Retinal pigment epithelial cell (primary cell): ENCODE data around the gene EXOC3L2.

ENCODE experiments used
- DNase-seq: peaks from one replicate; pipeline ENCODE4 v3.0.0-alpha.2; 2010; ENCODE audit warnings: low read depth
- H3K4me3 ChIP-seq: 2 replicates; pipeline ENCODE4 v1.5.1; 2011; ENCODE audit warnings: mild to moderate bottlenecking, low read length, control low read depth, moderate library complexity
- CTCF ChIP-seq: conservative IDR thresholded peaks from 2 replicates; pipeline ENCODE4 v1.5.1; 2011; ENCODE audit warnings: low read depth, low read length, control low read depth, inconsistent platforms

The EXOC3L2 gene

GRCh38 chr19:45191375-45191774 is 53.8 kb downstream of the EXOC3L2 start:
- no peak for DNase-seq
- no peak for TF ChIP-seq CTCF
- H3K4me3 ChIP-seq = no peak overlapping the region

- DNase-seq = no peak
- no peak for TF ChIP-seq CTCF
- no peak overlapping the region for H3K4me3 ChIP-seq
Observed at GRCh38 chr19:45189971-45190370, 55.2 kb downstream of the EXOC3L2 start.

GRCh38 chr19:45187421-45188100 is 57.6 kb downstream of the EXOC3L2 start:
- peak; percentile 65 for TF ChIP-seq CTCF
- DNase-seq = no peak
- no peak overlapping the region for H3K4me3 ChIP-seq

GRCh38 chr19:45186509-45187334 is 58.5 kb downstream of the EXOC3L2 start:
- DNase-seq = no peak
- TF ChIP-seq CTCF = no peak
- no peak overlapping the region for H3K4me3 ChIP-seq

GRCh38 chr19:45184115-45184514 is 61.1 kb downstream of the EXOC3L2 start:
- no peak for TF ChIP-seq CTCF
- DNase-seq = no peak
- no peak overlapping the region for H3K4me3 ChIP-seq

- H3K4me3 ChIP-seq = no peak overlapping the region
- no peak for DNase-seq
- TF ChIP-seq CTCF = no peak
Observed at GRCh38 chr19:45182758-45183157, 62.4 kb downstream of the EXOC3L2 start.

GRCh38 chr19:45180936-45181335 is 64.3 kb downstream of the EXOC3L2 start:
- no peak for TF ChIP-seq CTCF
- no peak overlapping the region for H3K4me3 ChIP-seq
- no peak for DNase-seq
